SIG-M5 treated with dmso at 0.1 percent for 504 hours (cell line): ENCODE measurements around the gene ABAT.
"Not testable (repeated sequence)": the region's sequence is repeated elsewhere in the genome, so short reads cannot be mapped to it uniquely, and the experiment has no call there.

ENCODE experiments used
- DNase-seq: peaks from one replicate; lab custom pipeline; 2025; ENCODE audit not compliant: unreplicated experiment; lab: John Stamatoyannopoulos, UW

Gene ABAT

GRCh38 chr16:8739151-8739550, 64.7 kb downstream of the ABAT start:
- DNase-seq: no peak

- DNase-seq: peak; percentile 55
These were observed 65.7 kb downstream of the ABAT start for GRCh38 chr16:8739989-8740704.

GRCh38 chr16:8740775-8741355, 66.4 kb downstream of the ABAT start:
- no peak for DNase-seq

GRCh38 chr16:8741636-8742035, 67.2 kb downstream of the ABAT start:
- no peak for DNase-seq

- DNase-seq: no peak
These were observed 67.7 kb downstream of the ABAT start for GRCh38 chr16:8742068-8742467.

GRCh38 chr16:8748944-8749343, 74.5 kb downstream of the ABAT start:
- DNase-seq: not testable (repeated sequence)

- no peak for DNase-seq
These were observed 77.3 kb downstream of the ABAT start for GRCh38 chr16:8751481-8752311.

GRCh38 chr16:8752706-8753105, 78.3 kb downstream of the ABAT start:
- DNase-seq: no peak

GRCh38 chr16:8753416-8754054, 79.1 kb downstream of the ABAT start:
- DNase-seq: no peak

GRCh38 chr16:8756755-8757154, 82.3 kb downstream of the ABAT start:
- DNase-seq: no peak

GRCh38 chr16:8758022-8758421, 83.6 kb downstream of the ABAT start:
- no peak for DNase-seq

- no peak for DNase-seq
These were observed 85.6 kb downstream of the ABAT start for GRCh38 chr16:8760021-8760420.

GRCh38 chr16:8761078-8761477, 86.7 kb downstream of the ABAT start:
- no peak for DNase-seq

GRCh38 chr16:8762254-8762653, 87.8 kb downstream of the ABAT start:
- no peak for DNase-seq

- DNase-seq: no peak
These were observed 88.7 kb downstream of the ABAT start for GRCh38 chr16:8763083-8763482.

- no peak for DNase-seq
These were observed 89.5 kb downstream of the ABAT start for GRCh38 chr16:8763899-8764298.

- DNase-seq: no peak
These were observed 90.3 kb downstream of the ABAT start for GRCh38 chr16:8764525-8765250.

GRCh38 chr16:8767176-8767575, 92.8 kb downstream of the ABAT start:
- DNase-seq: no peak

GRCh38 chr16:8768283-8768682, 93.9 kb downstream of the ABAT start:
- no peak for DNase-seq

GRCh38 chr16:8768692-8769091, 94.3 kb downstream of the ABAT start:
- DNase-seq: no peak

- no peak for DNase-seq
These were observed 99.1 kb downstream of the ABAT start for GRCh38 chr16:8773537-8773936.
